ENCODE results near the gene CRYBB3. TPM values are rescaled to one million over a fixed set of nuclear protein-coding genes. Genes with fewer than 3 reads are reported as not detected.
A peak's percentile ranks its signal among the peaks of the same experiment; 100 is the strongest.

Gene CRYBB3
- total and polyA plus RNA-seq, 2 of the 13 experiments (the other 11 are each of a cell fraction or from before 2014, with no cell fraction given) = 0.18 to 0.28 TPM

- no peak for TF ChIP-seq ZNF142 (CRISPR knock-in tag; IDR thresholded peaks at IDR 0.05)
These were observed 6.5 kb upstream of the CRYBB3 start (continued) for GRCh38 chr22:25193130-25193529.

GRCh38 chr22:25193548-25193947, 6.1 kb upstream of the CRYBB3 start:
- ChIA-PET CTCF (ENCODE audit: low intra/inter-chr PET ratio, low total read pairs) (no interaction called here), POLR2A (no interaction called here)
- ATAC-seq (no peak), DNase-seq (ENCODE audit: low spot score) (no peak), FAIRE-seq (no peak)
- no peak overlapping the region for H3K4me3 ChIP-seq (replicated peaks in 1 of 3; ENCODE audit: insufficient read depth in 1 of 3, low read depth in 2 of 3, low read length in 3 of 3)
- H3K4me2 ChIP-seq (ENCODE audit: low read depth, low read length) = no peak overlapping the region
- no TSS peak for BruUV-seq (replicated peaks)
- H3K36me3 ChIP-seq (replicated peaks in 1 of 2; ENCODE audit: control insufficient read depth in 1 of 2, insufficient read depth in 2 of 2, low read length in 2 of 2) = peaks cover 16 to 43% of the 10 kb centered on the region in 2 experiments; a peak in 4 of 5 replicates
- H3K27ac ChIP-seq (ENCODE audit: extremely low read length, insufficient read depth, low read length) = no peak overlapping the region
- H3K9me3 ChIP-seq (ENCODE audit: low read length) = no peaks in the 10 kb centered on the region
- H3K9ac ChIP-seq (ENCODE audit: insufficient read depth, low read depth, low read length) = no peak overlapping the region
- no peak for TF ChIP-seq HMG20B (CRISPR knock-in tag; conservative IDR thresholded peaks at IDR 0.05)
- 0 out of 2 replicates have a peak, but pooled peaks have one; percentile 28 for TF ChIP-seq TFE3 (CRISPR knock-in tag; IDR thresholded peaks at IDR 0.05)
- no peak for TF ChIP-seq AHR (CRISPR knock-in tag; IDR thresholded peaks at IDR 0.05)
- TF ChIP-seq REST (IDR thresholded peaks at IDR 0.05; ENCODE audit: borderline replicate concordance in 1 of 2, low read depth in 1 of 2, low read length in 2 of 2) = peak; percentile 83 to 94
- TF ChIP-seq MIER2 (CRISPR knock-in tag; IDR thresholded peaks at IDR 0.05) = peak; percentile 92
- TF ChIP-seq TAF15 (IDR thresholded peaks at IDR 0.05; ENCODE audit: low read depth, low read length, poor library complexity, severe bottlenecking) = no peak
- TF ChIP-seq DRAP1 (CRISPR knock-in tag; IDR thresholded peaks at IDR 0.05) = no peak
- no peak for TF ChIP-seq THAP7 (CRISPR knock-in tag; IDR thresholded peaks at IDR 0.05)
- no peak overlapping the region for H2AFZ ChIP-seq (ENCODE audit: low read length)
- H4K20me1 ChIP-seq (ENCODE audit: insufficient read depth, low read length) = no peaks in the 10 kb centered on the region; the same call in 1 of the 2 replicates
- 85% methylated on average over 3 of the region's 3 CpGs for WGBS (ENCODE audit: low lambda C conversion rate)
- in situ Hi-C loops (cut with HindIII; ENCODE audit: extremely low pct_ligation_motif_present, low pct_unique_long_range_greater_than_20kb) (loop anchor here (25.0 kb wide), 1 partner anchor 256 kb away; the partner anchor contains the start of gene LHFPL7), intact Hi-C loops (cut with micrococcal nuclease; ENCODE audit: unreplicated experiment) (no loop called here)
- H3K27me3 ChIP-seq (ENCODE audit: control insufficient read depth in 1 of 2, insufficient read depth in 2 of 2, low read length in 2 of 2) = no peaks in the 10 kb centered on the region
- no peaks in the 10 kb centered on the region for H3K79me2 ChIP-seq (ENCODE audit: insufficient read depth, low read length)
- no peaks in the 10 kb centered on the region for H3K4me1 ChIP-seq (ENCODE audit: insufficient read depth, low read length)

All from HepG2 (cell line).